ENCODE measurements around the gene CAPN11. TPM values are rescaled to one million over a fixed set of nuclear protein-coding genes. Genes with fewer than 3 reads are reported as not detected.

CAPN11 gene
- total RNA-seq, 2 donors from 2014 or later: 0.16 to 0.44 TPM

- H3K27me3 ChIP-seq: no peaks in the 10 kb centered on the region
- H3K9me3 ChIP-seq: no peaks in the 10 kb centered on the region
- DNase-seq (ENCODE audit: low spot score): no peak
- no peaks in the 10 kb centered on the region for H3K4me1 ChIP-seq
- H3K4me3 ChIP-seq: no peak overlapping the region
- no peak overlapping the region for H3K27ac ChIP-seq
- TF ChIP-seq CTCF (IDR thresholded peaks at IDR 0.05): no peak
- H3K36me3 ChIP-seq: no peaks in the 10 kb centered on the region
These were observed 4.4 kb downstream of the CAPN11 start for GRCh38 chr6:44162876-44163625.

- no peak overlapping the region for H3K27ac ChIP-seq
- DNase-seq (ENCODE audit: low spot score): no peak
- H3K9me3 ChIP-seq: no peaks in the 10 kb centered on the region
- H3K27me3 ChIP-seq: no peaks in the 10 kb centered on the region
- H3K4me3 ChIP-seq: no peak overlapping the region
- H3K36me3 ChIP-seq: no peaks in the 10 kb centered on the region
- no peak for TF ChIP-seq CTCF (IDR thresholded peaks at IDR 0.05)
- no peaks in the 10 kb centered on the region for H3K4me1 ChIP-seq
These were observed 7.5 kb downstream of the CAPN11 start for GRCh38 chr6:44166116-44166515.

- no peak overlapping the region for H3K4me3 ChIP-seq
- H3K27me3 ChIP-seq: no peaks in the 10 kb centered on the region
- H3K27ac ChIP-seq: no peak overlapping the region
- TF ChIP-seq CTCF (IDR thresholded peaks at IDR 0.05): no peak
- no peaks in the 10 kb centered on the region for H3K9me3 ChIP-seq
- no peak for DNase-seq (ENCODE audit: low spot score)
- no peaks in the 10 kb centered on the region for H3K4me1 ChIP-seq
- no peaks in the 10 kb centered on the region for H3K36me3 ChIP-seq
These were observed 8.1 kb downstream of the CAPN11 start for GRCh38 chr6:44166591-44167184.

GRCh38 chr6:44167567-44167966 lies 8.9 kb downstream of the CAPN11 start:
- TF ChIP-seq CTCF (IDR thresholded peaks at IDR 0.05): no peak
- Histone ChIP-seq H3K4me1 (no peaks in the 10 kb centered on the region), H3K27ac (no peak overlapping the region), H3K27me3 (no peaks in the 10 kb centered on the region), H3K4me3 (no peak overlapping the region), H3K36me3 (no peaks in the 10 kb centered on the region), H3K9me3 (no peaks in the 10 kb centered on the region)
- DNase-seq (ENCODE audit: low spot score): no peak

DNA sequence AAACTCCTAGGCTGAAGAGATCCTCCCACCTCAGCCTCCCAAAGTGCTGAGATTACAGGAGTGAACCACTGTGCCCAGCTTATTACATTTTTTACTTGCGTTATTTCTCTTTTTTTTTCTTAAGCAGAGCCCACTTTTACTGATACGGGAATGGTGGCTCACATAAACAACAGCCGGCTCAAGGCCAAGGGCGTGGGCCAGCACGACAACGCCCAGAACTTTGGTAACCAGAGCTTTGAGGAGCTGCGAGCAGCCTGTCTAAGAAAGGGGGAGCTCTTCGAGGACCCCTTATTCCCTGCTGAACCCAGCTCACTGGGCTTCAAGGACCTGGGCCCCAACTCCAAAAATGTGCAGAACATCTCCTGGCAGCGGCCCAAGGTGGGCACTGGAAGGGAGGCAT lies 10.5 kb downstream of the CAPN11 start:
- H3K9me3 ChIP-seq: no peaks in the 10 kb centered on the region
- peak; percentile 65 for DNase-seq (ENCODE audit: low spot score)
- TF ChIP-seq CTCF (IDR thresholded peaks at IDR 0.05): no peak

More for the DNA sequence above, 10.5 kb downstream of the CAPN11 start:
- no peaks in the 10 kb centered on the region for H3K27me3 ChIP-seq
- H3K36me3 ChIP-seq: no peaks in the 10 kb centered on the region
- H3K4me1 ChIP-seq: peaks cover 0 to 4% of the 10 kb centered on the region in 2 donors
- no peak overlapping the region for H3K4me3 ChIP-seq
- no peak overlapping the region for H3K27ac ChIP-seq

All from right atrium auricular region (tissue), 2 donors.